CMK (cell line): ENCODE measurements around the gene TELO2.

ENCODE experiments used
- DNase-seq: peaks from one replicate; pipeline ENCODE4 v3.0.0-alpha.2; 2010; ENCODE audit warnings: low read depth

The TELO2 gene

DNA sequence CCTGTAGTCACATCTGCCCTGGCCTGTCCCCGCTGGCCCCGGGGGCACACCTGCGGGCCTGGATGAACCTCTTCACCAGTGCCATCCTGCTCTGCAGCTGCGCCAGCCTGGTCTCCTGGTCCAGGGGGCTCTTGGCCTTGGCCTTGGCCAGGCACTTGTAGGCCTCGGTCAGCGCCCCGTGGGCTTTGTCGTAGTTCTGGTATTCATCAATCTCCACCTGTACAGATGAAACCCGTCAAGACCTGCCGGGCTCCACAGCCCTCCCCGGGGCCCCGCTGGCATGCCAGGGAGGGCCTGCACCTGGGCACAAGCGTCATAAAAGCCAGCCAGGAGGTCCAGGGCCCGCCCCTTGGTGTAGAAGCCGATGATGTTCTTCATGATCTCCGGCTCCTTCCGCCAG lies 26.7 kb downstream of the TELO2 start:
- DNase-seq: no peak

DNA sequence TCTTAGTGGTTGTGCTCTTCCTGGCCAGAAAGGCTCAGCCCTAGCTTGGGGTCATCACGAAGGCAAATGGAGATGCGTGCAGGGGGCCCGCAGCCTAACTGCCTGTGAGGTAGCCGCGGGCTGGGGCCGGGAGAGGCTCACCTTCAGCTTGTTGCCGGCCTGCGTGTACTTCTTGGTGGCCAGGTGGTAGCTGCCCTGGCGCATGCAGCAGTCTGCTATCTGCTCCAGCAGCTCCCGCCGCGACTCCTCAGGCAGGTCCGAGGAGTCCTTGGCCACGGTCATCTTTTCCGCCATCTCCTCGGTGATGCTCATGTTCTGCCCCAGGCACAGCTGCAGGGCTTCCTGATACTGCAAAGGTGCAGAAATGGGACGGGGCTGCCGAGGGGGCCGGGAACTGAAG lies 27.3 kb downstream of the TELO2 start:
- DNase-seq: no peak

DNA sequence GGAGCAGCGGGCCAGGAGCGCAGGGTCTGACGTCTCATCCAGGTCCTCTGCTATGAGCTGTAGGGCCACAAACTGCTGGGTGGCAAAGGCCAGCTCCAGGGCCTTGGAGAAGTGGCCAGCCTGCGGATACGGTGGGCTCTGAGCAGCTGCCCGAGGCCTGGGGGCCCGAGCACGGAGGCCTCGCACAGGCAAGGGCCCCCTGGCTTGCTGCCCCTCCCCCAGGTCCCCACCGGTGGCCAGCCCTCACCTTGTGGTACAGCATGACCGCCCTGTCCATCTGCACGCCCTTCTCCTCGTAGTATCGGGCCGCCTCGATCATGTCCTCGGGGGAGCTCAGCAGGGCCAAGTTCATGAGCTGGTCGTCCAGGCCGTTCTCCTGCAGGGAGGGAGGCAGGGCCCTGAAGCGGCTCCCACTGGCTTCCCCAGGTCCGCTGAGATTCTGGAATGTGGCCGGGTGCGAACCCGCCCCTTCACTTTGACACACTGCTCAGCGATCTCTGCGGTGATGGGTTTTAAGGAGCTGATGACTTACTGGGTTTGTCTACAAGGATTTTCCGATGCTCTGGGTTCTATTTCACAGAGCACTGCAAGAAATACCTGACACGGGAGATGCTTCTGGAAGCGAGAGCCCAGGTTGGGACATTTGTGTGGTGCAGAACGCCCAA lies 30.6 kb downstream of the TELO2 start:
- no peak for DNase-seq

DNA sequence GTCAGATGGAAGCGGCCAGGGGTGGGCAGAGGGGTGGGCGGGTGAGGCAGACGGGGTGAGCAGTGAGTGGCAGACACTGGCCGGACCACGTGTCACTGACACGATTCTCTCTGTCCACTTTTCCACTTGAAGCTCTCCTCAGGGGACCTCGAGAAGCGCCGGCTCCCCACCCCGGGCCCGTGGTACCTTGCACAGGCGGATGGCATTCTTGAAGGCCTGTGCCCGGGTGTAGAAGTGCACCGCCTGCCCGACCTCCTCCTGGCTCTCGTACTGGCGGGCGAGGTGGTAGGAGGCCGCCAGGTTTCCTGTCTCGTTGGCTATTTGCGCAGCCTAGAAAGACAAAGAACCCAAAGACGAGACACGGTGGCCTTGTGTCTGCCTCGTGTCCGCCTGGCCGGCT lies 31.2 kb downstream of the TELO2 start:
- DNase-seq: no peak

DNA sequence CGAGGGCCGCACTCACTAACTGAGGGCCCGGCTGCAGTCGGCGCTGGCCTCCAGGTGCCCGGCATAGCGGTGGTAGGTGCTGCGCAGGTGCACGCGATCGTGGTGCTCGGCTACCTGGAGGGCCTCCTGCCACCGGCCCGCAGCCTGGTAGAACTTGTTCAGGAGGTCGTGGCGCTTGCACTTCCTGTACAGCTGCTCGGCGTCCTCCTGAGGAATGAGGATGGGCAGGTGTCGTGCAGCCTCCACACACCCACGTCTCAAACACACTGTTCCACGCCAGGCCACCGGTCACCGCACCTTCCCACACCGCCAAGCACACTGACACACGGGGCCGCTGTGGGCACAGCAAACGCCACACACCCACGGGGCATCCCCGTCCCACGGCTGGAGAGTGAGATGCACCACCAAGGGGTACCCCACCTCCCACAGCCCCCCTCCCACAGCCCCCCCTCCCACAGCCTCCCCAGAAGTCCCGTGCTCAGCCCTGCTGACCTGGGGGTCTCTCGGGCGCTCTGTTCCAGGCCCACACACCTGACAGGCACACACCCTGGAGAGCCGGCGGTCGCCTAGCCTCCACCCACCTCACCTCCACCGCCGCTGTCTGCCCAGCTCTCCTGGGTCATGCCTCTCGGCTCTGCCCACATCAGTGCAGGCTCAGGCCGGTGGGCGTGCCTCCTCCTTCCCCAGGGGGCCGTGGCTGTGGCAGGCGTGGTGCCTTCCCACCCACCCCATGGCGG lies 32.9 kb downstream of the TELO2 start:
- no peak for DNase-seq

DNA sequence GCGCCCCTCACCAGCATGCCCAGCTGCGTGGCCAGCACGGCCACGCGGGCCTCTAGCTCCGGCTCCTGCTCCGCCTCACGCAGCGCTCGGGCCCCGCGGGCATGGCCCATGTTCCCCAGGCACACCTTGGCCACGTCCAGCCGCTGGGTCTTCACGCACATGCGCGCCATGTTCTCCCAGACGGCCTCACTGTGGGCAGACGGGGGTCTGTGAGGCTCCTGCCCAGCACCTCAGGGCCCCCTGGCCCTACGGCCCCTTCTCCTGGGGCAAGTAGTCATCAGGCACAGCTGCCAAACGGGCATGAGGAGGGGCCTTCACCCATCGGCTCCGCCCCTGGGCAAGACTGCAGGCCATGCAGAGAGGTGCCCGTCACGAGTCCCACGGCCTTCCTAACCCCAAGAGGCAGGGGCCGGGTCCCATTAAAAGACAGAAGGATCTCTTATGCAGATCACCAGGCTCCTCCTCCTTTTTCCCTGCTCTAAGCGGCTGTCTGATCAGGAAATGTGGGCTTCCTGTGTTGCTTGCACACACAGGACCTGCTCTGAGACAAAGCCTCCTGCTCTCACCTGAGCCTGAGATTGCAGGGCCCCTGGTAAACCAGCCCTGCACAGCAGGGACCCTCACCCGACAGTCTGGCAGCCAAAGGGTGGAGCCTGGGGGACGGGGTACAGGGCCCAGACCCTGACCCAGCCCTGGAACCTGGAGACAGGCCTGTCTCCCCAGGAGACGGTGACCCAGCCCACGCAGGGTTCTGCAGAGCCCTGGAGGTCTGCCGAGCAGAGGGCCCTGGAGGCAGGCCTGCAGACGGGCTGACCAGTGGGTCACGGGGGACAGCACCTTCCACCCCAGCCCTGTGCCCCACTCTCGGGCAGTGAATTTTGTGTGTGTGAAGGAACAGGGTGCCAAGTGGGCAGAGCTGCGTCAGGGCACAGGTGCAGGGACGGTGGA lies 33.7 kb downstream of the TELO2 start:
- DNase-seq: no peak

DNA sequence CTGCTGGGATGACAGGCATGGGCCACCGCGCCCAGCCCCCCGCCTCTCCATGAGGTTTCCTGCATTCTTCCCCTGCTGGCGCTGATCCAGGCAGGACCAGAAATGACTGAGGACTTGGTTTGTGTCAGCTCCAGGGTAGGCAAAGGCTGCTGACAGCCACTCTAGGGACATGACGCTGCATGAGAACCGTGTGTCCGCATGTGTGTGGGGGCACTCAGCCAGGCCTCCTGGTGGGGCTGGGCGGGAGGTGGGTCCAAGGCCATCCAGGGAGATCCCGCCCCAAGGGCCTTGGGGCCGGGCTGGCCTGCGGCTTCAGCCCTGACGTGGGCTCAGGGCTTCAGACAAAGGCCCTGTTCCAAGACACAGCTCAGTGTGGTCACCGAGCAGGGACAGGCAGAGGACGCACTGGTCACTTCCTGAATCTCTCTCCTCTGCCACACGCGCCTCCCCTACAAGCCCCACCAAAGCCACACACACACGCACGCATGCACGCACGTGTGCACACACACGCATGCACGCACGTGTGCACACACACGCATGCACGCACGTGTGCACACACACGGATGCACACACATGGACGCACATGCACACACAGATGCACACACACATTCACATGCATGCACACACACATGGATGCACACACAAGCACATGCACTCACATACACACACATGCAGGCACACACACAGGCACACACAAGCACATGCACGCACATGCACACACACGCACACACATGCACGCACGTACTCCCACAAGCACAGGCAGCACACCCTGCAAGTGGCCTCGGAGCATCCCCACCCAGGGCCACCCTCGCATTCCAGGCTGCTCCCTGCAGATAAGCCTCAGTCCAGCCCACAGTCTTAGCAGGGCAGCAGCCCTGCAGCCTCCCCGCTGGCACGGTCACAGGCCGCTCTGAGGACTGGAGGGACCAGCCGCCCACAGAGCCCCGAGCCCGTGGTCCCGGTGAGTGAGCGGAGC lies 35.0 kb downstream of the TELO2 start:
- DNase-seq: no peak

DNA sequence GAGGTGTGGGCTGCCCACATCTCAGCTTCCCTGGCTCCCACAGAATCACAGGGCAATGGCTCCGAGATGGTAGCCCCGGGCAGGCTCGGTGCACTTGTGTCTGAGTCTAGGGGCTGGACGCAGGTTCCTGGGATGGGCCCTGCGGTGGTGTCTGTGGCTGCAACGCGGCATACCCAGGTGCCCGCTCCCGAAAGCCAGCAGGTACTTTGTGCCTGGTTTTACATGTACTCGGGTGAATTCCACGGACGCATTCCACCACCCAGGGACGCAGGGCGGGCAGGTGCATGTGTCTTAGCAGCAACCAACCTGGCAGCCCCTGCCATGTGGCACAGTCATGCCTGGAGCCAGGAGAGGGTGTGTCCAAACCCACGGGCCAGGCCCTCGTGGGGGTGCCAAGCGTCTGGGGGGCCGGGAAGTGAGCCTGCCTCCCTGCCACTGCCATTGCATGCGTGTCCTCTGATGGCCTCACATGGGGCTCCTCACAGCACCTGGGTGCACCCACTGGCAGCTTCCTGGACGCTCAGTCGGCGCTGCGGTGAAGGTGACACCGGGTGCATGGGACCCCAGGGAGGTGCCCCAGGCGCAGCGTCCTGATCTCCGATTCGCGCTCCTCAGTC lies 35.9 kb downstream of the TELO2 start:
- DNase-seq: no peak

DNA sequence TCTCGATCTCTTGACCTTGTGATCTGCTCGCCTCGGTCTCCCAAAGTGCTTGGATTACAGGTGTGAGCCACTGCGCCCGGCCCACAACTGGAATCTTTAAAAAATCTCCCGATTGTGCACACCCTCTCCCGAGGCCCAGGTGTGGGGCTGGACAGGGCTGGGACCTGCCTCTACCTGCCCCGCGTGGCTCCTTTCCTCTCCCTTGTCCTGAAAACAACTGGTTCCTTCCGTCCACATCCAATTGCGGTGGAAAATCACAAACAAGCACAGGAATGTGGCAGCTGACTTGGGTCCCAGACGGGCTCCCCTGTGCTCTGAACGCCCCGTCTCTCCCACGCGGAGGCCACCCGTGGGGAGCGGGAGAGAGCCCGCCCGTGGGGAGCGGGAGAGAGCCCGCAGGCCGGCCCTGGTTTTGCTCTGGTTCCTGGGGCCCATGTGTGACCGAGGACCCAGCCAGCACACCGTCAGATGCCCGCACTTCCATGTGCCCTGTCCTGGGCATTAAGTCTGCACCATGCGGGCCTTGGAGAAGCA lies 37.3 kb downstream of the TELO2 start:
- DNase-seq: no peak

DNA sequence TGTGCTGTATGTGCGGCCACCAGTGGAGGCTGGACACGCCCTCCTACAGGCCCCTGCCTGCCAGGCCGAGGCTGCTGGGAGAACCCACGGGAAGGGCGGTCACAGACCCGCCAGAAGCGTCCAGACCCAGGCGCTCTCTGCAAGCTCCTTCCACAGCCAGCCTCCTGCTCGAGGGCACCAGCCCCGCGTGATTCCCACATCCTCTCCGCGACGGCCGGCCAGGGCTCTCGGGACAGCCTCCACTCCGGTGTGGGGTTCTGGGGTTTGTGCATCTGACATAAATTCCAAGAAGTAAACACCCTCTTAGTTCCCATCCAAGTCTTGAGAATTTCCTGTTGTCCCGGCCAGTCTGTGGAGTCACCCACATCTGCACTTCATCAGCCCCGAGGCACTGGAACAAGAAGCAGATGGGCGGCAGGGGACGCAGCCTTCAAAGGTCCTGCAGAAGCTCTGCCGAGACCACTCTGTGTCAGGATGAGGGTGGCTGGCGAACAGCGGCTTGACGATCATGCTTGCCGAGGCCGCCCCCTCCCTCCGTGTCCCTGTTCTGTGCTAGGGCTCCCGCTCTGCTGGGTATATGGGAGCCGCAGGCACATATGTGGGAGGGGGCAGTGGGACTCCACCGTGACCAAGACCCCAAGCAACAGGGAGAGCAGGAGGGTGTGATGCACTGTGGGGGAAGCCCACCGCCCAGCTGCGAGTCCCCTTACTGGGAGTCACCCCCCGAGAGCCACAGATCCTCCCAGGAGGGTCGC lies 37.9 kb downstream of the TELO2 start:
- DNase-seq: no peak

DNA sequence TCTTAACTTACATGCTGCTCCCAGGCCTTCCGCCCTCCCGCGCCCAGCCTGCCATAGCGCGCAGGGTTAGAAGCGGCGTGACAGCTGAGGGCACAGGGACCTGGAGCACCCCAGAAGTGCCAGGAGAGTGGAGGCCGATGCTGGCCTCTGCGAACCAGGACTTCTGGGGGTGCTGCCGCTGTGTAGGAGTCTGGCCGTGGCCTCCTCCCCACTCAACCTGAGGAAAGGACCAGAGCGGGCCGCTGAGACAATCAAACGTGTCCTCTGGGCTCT lies 38.4 kb downstream of the TELO2 start:
- no peak for DNase-seq

DNA sequence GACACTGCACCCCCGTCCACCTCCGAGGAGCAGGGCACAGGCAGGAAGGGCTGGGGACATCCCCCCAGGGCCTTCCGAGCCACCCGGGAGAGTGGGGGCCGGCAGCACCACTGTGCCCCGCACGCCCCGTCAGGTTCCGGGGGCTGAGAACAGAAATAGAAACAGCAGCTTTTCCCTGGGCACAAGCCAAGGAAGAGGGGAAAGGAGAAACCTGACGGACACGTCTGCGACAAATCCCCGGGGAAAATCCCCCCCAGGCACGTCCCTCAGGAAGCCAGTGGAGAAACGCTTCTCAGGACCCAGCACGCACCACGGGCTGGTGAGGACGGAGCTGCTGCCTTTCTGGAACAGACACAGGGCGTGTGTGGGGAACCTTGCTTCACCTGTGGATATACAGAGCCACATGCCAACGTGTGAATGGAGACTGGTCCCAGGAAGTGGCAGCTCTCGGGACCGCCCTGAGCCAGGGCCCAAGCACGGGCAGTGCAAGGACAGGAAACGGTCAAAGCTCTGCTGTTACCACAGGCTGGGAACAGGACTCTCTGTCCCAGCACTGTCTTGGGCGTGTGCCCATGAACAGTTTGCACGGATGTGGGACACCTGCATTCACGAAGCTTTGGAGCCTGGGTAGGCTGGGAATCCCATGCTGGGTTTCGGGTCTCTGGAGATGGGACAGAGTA lies 39.1 kb downstream of the TELO2 start:
- no peak for DNase-seq

DNA sequence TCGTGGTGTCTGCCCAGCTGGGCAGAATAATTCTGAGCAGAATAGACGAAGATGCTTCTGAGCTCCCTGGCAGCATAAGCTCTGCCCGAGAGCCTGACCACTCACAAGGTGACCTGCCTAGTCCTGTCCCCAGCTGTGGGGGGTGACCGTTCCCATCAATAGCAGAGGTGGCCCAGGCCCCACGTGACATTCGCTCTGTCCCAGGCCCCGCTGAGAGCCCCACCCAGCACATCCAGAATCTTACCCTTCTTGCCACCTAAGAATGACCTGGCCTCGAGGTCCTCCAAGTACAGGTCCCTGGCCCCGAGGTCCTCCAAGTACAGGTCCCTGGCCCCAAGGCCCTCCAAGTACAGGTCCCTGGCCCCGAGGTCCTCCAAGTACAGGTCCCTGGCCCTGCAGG lies 39.6 kb downstream of the TELO2 start:
- DNase-seq: no peak

DNA sequence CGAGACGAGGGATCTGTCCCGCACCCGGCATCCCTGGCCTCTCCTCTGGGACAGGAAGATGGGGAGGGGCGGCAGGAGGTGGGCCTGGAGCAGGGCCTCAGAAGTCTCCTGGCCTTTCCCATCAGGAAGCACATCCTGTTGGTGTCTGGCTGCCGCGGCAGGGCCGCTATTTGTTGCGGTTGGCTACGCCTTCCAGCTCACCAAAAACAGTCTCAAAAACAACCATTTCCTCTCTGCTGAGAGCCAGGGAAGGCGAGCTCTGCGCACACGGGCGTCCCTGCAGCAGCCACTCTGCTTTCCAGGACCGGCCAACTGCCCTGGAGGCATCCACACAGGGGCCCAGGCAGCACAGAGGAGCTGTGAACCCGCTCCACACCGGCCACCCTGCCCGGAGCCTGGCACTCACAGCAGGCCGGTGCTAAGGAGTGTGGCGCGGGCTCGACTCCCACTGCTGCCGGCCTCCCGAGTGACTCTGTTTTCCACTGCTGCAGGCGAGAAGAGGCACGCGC lies 40.3 kb downstream of the TELO2 start, which contains the start of gene TMEM204:
TSS of gene TMEM204 (plus strand) at position 224 of the 509 bp plus-strand sequence. CDS start 610 bp downstream, outside the sequence.
- no peak for DNase-seq

DNA sequence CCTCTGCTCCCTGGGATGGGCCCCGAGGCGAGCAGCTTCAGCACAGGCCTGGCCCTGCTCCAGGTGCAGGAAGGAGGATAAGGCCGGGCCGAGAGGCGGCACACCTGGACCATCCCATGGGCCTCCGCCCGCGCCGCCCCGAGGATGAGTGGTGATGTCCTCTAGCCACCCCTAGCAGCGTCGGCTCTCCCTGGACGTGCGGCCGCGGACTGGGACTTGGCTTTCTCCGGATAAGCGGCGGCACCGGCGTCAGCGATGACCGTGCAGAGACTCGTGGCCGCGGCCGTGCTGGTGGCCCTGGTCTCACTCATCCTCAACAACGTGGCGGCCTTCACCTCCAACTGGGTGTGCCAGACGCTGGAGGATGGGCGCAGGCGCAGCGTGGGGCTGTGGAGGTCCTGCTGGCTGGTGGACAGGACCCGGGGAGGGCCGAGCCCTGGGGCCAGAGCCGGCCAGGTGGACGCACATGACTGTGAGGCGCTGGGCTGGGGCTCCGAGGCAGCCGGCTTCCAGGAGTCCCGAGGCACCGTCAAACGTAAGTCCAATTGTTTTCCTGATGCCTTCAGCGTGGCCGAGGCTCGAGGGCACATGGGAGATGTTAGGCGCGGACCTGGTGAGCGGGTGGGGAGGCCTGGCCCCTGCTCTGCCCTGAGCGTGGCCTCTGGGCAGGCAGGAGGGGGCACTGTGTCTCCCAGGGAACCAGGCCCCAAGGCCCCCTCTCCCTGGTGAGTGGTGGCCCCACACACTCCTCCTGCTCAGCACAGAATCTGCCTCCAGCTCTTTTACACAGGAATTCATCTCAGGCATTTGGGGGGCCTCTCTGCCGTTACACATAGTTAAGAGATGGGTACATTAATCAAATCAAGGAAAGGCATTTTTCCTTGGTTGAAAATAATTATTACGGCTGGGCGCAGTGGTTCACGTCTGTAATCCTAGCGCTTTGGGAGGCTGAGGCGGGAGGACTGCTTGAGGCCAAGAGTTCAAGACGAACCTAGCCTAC lies 41.2 kb downstream of the TELO2 start:
- no peak for DNase-seq

DNA sequence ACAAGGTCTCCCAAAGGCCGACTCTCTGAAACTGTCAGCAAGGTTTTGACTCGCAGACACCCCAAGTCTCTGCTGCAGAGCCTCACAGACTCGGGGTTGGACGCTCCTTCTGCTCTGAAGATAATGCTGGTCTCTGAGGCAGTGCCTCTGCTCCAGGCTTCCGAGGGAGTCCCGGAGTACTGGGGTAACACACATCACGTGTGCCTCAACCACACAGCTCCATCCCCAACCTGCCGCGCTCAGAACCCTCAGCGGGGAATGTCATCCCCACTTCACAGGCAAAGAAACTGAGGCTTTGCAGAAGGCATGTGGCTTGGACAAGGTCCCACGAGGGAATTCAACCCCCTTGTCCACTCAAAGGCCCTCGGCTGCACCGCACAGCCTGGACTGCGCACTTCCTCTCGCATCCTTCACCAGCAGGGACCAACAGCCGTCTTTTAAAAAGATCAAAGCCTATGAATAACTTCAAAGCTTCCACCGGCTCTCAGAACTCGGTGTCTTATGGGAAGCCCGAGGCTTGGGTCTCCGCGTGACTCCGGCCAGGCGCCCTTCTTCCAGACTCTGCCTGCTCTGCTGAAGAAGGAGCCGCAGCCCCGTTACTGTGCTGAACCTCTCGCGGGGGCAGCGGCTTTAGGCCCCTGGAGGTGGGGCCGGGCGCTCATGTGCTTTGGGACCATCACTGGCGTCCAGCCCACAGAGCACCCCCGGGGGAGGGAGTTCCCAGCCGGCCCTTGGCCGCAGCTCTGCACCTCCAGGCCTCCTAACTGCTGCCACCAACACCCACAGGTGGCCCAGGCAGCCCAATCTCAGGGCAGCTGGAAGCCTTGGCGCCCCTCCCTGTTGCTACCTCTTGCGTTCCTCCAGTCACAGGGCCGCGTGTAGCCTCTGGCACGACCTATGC lies 42.5 kb downstream of the TELO2 start:
- no peak for DNase-seq

DNA sequence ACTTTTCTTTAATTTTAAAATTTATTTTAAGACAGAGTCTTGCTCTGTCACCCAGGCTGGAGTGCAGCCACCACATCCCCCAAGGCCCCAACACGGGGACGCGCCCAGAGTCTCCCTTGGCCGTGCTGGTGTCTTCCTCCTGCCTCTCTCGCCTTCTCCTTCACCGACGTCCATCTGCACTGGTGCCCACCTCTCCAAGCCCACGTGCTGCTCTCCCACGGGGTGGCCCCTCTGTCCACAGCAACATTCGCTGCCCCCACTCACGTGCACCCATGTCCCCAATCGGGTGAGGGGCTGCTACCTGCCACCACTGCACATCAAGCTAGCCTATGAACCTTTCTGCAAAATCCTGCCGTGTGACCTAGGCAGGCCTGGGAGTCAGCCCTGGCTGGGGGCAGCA lies 43.4 kb downstream of the TELO2 start:
- DNase-seq: no peak
